D721Med (cell line): ENCODE measurements around the gene ADTRP.

Experiments
- DNase-seq: peaks from one replicate; pipeline ENCODE4 v3.0.0; 2011; ENCODE audit warnings: low spot score; ENCODE audit not compliant: insufficient read length
- FAIRE-seq: peaks from 2 replicates; lab custom pipeline; 2011; peaks lifted over from hg19 to GRCh38; lab: Jason Lieb, UNC
- TF ChIP-seq, protein P1 (sequence below): IDR thresholded peaks from 2 replicates; pipeline ENCODE4 v1.5.1; 2012; ENCODE audit warnings: mild to moderate bottlenecking, control low read depth; ENCODE audit not compliant: insufficient read depth; ENCODE audit errors: missing control alignments

The ADTRP gene

DNA sequence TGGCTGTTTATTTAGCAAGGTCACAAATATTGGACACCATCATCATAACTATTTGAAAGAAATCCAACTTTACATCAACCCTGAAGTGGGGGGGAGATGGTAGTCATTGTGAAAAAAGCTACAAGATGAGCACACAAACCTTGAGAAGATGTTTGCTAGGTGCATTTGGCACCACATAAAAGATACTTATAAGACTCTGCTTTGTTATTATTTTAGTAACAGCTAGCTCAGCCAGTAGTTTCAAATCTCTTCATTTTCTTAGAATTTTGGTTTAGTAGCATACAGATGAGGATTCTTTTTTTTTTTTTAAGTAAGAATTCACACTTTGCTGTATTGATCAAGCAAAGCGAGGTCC lies 14.4 kb downstream of the ADTRP start:
- FAIRE-seq = no peak

DNA sequence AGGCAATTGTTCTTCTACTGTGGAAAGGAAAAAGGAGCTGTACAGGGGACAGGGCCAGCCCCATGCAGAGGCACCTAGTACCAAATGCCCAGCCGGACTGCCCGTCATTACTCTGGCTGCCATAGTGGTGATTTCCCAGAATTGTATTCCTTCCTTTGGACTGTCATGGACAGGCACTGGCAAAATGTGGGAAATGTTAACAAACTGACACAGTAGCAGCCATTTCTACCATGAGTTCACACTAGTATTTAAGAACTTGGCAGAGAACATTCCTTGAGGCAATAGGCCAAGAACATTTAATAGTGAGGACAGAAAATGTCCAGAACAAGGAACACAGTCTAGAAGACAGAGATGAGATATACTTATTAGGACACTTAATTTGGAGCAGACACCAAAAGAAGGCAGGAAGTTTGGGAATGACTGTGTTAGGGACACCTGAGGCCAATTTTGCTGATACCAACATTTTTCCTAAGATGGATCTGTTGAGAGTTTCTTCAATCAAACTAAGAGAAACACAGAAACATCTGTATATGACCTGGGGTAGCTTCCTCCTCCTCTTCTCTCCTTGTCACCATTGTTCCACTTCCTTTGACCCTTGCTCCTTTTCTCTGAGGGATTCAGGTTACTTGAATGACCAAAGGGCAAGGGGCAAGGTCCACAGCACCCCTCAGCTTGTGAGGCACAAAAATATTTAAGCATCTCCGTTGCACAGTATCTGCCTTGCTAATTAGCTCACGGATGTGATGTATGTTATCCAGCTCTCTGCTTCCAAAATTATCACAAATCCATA lies 14.9 kb downstream of the ADTRP start:
- no peak for FAIRE-seq

More for the DNA sequence above, 14.4 kb downstream of the ADTRP start:
- no peak for DNase-seq
- TF ChIP-seq, protein P1, sequence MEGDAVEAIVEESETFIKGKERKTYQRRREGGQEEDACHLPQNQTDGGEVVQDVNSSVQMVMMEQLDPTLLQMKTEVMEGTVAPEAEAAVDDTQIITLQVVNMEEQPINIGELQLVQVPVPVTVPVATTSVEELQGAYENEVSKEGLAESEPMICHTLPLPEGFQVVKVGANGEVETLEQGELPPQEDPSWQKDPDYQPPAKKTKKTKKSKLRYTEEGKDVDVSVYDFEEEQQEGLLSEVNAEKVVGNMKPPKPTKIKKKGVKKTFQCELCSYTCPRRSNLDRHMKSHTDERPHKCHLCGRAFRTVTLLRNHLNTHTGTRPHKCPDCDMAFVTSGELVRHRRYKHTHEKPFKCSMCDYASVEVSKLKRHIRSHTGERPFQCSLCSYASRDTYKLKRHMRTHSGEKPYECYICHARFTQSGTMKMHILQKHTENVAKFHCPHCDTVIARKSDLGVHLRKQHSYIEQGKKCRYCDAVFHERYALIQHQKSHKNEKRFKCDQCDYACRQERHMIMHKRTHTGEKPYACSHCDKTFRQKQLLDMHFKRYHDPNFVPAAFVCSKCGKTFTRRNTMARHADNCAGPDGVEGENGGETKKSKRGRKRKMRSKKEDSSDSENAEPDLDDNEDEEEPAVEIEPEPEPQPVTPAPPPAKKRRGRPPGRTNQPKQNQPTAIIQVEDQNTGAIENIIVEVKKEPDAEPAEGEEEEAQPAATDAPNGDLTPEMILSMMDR = no peak

DNA sequence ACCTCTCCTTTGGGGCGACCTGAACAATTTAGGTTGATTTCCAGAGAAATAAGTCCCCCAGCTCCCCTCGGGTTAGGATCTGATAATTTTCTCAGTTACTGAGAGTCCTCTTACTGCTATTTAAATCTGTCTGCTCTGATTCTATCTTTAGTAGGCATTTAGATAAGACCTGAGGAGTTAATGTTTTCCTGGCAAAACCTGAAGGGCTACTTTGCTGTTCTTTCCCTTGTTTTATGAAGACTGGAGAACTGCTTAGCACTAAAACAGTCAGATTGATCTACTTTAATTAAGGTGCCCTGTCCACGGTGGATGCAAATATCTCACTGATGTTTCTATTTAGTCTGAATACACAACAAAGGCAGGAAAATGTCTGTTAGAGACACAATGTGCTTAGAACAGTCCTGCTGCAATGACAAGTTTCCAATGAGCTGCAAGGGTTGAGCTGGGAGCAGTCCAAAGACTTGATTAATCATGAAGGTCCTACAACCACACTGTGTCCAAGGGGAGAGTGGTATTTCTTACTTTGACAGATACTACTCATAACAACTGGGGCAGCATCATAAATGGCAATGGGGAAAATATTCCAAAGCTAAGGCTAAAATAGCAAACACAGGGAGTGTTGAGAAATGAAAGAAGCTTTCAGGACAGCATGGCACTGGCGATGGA lies 15.7 kb downstream of the ADTRP start:
- DNase-seq (no peak), FAIRE-seq (no peak)
- TF ChIP-seq, protein P1 = no peak

More for the DNA sequence above, 14.9 kb downstream of the ADTRP start:
- no peak for DNase-seq
- TF ChIP-seq, protein P1 = no peak

DNA sequence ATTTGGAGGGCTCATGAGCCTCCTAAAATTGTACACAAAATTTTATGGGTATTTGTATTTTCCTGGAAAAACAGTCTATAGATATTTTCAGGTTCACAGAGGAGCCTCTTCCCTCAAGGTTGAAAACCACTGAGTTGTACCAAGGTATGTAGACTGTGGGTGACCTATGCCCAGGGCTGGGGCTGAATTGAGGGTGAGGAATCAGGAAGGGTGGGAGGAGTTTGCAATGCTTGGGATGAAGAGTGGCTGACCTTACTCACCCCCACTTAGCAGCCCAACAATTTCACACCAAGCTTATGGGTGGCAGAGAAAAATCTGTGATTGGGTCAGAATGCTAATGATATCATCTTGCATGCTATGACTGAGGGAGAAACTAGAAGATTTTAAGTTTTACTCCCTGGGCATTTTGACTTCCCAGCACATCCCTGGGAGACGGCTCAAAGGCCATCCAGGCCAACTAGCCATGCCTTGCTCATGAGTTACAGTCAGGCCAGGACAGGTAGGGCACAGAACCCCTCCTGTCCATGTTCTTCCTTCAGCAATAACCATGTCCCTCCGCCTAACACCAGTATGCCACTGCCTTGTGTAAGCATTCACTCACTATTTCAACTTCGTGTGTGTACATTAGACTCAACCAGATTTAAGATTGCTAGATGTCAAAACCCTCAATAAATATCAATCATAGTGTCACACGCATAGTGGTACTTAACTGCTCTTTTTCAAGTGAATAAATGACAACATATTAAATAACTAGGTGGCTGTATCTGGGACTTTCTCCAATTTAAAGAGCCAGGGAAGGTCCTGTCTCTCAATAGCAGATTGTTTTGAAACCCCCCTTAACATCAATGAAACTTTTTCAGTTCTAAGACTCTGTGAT lies 16.6 kb downstream of the ADTRP start:
- FAIRE-seq = no peak
- TF ChIP-seq, protein P1 = no peak
- no peak for DNase-seq

DNA sequence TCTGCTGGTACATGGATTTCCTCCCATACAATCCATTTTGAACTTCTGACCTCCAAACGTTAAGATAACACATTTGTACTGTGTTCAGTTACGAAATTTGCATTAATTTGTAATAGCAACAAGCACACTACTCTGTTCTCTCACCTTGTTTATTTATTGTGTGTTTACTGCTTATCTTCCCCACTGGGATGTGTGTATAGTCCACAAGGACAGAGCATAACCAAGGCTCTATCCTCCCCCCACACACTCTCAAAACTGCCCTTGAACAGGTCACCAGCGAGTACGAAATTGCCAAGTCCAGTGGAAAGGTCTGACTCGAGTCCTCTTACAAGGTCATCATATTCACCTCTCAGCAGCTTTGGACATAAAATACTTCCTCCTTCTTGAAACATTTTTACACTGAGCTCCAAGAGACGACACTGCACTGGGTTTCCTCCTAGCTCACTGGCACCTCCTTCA lies 18.6 kb downstream of the ADTRP start:
- FAIRE-seq (no peak), DNase-seq (no peak)
- TF ChIP-seq, protein P1 = no peak

DNA sequence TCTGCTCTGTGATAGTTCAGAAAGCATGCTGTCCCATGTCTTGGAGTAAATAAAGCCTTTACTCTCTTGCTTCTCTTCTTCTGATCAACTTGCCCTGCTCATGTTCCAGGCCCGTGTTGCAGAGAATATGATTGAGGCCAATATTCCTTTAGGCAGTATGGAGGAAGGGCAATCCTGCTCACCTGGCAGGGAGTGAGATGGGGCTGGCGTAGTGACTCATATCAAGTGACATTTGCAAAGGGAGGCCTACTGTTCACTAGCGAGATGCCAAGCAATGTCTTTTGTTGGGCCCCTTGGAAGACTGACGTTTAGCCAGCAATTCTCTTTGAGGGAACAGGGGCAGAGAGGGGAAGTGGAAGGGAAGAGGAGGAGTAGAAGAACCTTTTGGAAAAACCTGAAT lies 19.7 kb downstream of the ADTRP start:
- no peak for DNase-seq
- TF ChIP-seq, protein P1 = no peak
- no peak for FAIRE-seq
